HG02610 (cell line): ENCODE measurements around the gene CDK15.

Experiments used
- ATAC-seq: cut with Tn5 transposase; IDR thresholded peaks from one replicate; pipeline ENCODE4 v1.9.1; 2021; ENCODE audit warnings: mild to moderate bottlenecking, moderate library complexity; ENCODE audit not compliant: unreplicated experiment

CDK15 gene

DNA sequence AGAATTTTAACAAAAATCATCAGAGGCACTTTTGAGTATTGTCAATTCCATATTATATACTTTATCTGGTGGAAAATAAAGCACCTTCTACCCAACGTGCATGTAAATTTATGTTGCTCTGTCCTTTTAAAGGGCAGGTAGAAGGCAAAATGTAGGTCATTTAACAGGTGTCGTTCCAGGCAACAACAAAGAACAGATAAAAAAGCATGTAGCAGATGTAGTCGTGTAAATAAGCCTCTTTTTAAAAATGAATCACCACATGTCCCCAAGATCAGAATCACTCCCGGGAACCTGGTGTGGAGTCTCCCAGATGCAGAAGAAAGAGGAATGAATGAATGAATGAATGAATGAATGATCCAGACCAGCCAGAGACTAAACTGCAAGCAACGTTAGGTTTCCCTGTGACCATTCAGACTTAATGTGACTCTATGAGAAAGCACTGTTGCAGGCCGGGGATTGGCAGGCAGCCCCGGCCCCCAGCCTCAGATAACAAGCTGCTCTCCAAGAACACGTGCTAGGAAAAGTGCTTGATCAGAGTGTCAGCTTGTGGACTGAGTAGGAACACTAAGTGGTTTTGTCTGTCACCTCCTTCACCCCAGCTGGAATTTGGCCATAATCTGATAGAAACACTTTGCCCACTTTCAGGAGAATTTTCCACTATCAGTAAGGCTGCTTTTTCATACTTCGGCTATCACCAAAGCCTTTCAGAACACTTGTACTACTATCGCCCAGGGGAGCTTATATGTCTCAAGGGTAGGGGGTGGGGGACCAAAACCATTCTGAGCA, 100.6 kb downstream of the CDK15 start:
- ATAC-seq: no peak

DNA sequence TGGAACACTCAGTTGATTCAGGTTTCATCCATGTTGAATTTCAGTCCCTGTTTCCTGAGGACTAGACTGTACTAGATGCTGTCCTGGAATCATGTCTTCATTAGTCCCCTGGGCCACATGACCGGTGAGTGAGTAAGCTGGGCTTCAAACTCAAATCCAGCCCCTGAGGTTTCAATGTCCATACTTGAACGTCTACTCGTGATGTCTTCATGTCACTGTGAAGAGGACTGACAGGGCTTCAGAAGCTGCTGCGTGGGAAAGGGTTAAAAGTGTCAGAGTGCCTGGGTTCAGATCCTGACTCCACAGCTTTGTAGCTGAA, 101.2 kb downstream of the CDK15 start:
- no peak for ATAC-seq

DNA sequence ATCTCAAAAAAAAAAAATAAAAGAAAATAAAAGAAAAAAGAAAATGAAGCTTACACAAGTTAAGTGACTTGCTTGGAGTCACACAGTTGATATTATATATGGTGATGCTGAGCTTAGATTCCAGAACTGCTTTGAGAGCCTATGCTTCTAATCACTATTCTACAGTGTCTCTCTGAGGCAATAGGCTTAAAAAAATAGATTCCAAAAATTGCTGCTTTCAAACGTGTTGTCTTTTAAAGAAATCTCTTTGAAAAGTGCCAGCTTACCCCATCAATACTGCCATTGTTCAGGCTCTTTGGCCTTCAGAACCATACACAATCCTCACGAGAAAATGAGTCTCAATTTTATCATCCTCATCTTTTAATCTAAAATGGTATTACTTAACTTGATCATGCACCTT, 102.6 kb downstream of the CDK15 start:
- no peak for ATAC-seq

DNA sequence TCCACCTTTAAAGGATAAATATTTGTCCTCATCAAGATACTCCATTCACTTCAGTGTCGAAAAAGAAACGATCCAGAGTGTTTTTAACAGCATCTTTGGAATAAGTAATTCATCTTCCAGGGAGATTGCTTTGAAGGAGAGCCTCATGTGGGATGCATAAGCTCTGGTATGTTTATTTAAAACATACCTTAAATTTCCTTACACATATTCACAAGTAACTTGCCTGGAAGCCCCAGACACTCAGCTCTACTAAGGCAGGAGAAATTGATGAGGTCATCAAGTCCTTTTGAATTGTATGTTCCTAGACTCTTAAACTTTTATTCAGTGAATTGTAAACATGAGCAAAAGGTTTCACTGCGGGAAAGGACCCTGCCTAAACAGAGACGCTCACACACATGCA, 103.0 kb downstream of the CDK15 start:
- ATAC-seq: no peak

DNA sequence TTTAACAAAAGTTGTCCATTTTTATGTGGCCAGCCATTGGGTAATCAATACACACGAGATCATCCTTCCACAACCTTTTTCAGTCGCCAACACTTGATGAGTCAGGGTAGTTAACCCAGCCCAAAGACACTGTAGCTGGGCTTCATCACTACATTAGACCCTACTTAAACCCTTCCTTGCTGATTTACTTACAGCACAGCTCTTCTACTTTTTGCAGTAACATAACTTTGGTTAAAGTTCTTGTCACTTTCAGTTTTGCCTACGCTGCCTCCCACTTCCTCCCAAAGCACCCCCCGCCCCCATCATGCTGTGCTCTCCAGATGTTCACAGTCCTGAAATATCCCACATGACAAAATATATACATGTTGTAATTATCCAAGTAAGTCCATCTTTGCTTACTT, 103.6 kb downstream of the CDK15 start:
- no peak for ATAC-seq

DNA sequence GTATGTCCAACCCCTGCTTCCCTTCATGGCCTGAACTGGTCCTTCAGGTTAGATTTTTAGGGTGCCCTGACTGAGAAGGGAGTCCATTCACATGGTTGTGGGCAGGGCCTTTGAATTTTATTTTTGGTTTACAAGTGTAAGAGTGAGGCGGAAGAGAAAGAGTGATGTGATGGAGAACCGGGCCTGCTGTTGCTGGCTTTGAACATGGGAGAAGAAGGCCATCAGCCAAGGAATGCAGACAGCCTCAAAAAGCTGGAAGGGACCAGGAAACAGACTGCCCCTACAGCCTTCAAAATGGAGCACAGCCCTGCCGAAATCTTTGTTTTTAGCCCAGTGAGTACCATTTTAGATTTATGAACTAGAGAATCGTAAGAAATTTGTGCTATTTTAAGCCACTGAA, 105.0 kb downstream of the CDK15 start:
- ATAC-seq: no peak

DNA sequence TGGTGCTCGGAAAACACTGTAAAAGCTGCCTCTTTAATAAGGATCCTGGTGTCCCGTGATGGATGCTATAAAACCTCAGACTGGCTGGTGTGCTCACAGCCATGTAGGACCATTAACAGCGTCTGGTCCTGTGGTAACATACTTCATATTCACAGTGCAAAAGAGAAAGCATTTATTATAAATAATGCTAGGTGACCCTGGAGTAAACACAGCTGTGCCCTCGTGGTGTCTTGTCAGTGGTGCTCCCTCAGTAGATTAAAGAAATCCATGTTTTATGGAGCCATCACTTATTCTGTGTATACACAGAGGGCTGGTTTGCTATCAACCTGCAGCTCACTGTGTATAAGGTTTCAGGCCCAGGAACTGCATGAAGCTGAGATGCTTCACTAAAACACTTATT, 106.9 kb downstream of the CDK15 start:
- ATAC-seq: no peak

DNA sequence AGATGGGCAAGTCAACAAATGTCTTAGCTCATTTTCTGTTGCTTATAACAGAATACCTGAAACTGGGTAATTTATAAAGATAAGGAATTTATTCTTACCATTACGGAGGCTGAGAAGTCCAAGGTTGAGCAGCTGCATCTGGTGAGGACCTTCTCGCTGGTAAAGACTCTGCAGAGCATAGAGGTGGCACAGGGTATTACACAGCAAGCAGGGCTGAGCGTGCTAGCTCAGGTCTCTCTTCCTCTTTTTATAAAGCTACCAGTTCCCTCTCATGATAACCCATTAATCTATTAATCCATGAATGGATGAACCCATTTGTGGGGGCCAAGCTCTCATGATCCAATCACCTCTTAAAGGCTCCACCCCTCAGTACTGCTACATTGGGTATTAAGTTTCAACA, 109.1 kb downstream of the CDK15 start:
- ATAC-seq: no peak

DNA sequence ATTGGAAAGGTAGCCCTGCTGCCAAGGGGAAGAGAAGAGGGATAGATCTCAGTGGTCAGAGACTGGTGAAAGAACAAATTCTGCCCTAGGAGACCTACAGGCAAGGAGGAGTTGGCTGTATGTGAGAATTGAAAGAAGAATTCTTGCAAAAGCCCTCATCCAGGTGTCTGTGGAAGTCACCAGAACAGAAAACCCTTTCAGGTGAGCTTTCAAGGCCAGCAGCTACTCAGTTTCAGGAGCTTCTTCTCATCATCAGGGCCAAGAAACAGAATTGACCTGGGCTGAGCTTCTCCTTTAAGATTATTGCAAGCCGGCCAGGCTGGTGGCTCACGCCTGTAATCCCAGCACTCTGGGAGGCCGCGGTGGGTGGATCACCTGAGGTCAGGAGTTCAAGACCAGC, 110.2 kb downstream of the CDK15 start:
- no peak for ATAC-seq

DNA sequence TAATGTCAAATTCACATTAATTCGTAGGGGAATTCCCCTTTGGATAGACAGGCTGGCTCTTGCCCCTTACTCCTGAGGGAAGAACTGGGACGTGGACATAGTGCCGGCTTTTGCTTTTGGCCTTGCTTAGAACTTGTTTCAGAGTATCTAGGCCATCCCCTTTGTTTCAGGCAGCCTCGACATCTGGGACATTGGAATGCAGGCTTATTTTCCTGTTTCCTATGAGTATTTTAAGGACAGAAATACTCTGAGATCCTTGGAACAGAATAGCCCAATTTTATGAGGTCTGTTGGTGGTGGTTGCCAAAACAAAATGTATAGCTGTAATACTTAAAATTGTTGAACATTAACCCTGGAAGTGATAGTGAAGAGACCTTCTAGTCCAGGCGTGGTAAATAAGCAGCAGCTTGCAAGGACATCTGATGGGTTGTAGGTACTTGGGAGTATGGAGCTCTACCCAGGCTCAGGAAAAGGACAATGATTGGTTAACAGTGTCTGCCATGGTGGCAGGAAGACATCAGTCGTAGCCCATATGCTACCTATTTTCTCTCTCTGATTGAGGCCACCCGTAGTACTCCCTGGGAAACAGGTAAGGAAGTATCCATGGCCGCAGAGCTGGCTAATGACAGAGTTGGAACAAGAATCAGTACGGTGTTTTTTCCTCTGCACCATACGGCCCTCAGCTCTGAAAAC, 112.4 kb downstream of the CDK15 start:
- no peak for ATAC-seq

DNA sequence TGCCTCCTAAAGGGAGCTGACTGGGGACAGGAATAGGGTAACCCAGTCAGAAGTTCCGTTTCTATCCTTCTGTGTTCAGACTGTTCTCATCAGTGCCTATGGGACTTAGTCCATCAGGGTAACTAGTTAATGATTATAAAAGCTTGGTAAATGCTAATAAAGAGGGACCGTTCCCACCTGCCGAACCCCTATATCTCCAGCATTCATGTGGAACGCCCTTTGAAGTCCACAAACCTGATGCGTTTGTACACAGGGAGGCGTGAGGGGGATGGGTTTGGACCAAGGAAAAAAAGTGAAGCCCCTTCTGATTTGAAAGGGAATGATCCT, 112.9 kb downstream of the CDK15 start:
- no peak for ATAC-seq

DNA sequence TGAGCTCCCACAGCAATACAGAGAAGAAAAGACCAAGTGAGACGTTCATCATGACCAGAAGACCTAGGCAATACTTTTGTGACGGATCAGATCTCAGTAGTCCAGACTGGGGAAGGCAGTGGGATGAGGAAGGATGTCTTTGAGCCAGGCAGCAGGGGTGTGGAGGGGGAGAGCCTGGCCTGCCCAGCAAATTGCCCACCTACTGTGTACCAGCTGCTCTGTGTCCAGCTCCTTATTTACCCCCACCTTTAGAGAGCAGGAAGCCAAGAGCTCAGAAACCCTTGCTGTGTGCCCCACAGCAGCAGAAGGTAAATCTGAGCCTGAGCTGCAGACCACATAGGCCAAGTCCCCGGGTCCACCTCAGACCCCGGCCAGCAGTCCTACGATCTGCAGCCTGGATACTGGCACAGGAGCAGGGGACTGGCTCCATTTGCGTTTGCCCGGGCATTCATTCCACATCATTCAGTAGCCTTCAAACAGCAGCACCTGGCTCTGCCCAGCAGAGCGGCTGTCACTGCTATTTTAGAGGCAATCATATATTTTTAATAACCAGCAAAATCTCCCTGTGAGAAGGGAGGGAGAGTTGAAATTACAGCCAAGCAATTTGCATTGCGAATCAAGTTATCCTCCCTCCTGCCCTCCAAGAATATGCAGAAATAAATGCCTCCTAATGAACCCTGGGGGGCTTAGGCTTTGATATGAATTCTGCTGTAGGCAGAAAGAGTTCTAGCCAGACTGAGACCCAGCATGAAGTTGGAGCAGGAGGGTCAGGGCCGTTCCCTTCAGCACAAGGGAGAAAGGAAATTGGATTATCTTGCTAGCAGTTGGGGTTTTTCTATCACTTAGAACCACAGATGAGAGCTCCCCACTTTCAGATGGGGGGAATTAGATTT, 117.3 kb downstream of the CDK15 start:
- no peak for ATAC-seq

DNA sequence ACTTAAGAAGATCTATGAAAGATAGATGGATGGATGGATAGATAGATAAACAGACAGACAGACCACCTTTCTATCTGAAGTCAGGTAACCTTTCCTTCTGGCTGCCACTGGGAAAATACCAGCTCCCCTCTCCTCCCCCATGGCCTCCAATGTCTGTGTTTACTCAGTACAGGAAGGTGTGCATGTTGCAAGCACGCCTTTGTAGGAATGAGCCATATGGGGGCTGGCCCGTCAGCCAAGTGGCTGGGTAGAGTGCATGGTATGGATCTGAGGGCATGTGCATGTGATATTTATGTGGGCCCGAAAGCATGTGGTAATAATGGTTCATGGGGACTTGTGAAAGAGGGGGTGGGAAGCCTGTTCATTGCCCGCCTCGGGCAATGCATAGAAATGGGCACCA, 118.1 kb downstream of the CDK15 start:
- no peak for ATAC-seq

DNA sequence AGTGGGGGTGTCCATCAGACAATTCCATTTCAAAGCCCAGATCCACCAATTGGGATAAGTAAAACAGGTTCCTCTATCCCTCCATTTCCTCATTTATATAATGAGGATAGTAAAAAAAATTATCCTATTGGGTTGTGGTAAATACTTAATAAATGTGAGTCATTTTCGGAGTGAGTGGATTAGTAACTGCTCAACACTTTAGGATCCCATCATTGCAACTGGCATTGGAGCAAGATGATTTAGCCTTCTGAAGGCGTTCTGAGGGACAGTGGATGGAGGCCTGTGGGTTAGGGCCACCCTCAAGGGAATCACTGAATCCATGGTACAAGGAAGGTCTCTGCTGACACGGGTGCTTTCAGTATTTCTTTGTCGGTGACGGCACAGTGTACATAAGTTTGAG, 118.7 kb downstream of the CDK15 start:
- ATAC-seq: no peak

DNA sequence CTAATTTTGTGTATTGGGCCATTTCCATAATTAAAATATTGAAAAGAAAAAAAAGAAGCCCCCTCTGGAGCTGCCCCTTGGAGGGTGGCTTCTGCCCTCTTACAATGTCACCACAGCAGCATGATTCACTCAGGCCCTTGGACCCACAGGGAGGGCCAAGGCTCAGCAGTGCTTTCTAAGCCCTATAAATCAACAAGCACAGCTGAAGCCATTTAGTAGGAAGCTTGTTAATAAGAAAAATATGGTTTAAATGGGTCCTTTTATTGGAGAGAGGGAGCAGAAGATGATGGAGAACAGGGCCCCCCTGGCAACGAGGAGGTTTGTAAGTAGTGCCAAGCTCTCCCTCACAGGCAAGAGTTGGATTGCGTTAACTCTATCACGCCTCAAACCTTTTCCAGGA, 119.7 kb downstream of the CDK15 start:
- ATAC-seq: no peak

DNA sequence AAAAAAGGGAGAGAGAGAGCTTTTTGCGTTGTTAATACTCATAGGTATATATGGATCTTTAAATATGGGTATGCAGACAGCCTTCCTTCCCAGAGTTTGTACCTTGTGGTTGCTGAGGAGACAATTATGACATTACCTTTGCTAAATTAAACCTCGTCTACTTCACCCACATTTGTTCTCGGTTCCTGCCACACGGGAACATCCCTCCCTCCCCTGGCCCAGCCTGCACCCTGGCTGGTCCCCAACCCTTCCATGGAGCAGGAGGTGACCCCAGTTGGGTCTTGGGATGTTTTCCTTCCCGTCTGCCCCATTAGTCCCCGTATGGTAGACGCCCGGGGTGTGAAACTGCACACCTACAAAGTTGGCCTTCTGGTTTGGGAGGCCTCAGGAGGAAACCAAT, 122.0 kb downstream of the CDK15 start:
- no peak for ATAC-seq

DNA sequence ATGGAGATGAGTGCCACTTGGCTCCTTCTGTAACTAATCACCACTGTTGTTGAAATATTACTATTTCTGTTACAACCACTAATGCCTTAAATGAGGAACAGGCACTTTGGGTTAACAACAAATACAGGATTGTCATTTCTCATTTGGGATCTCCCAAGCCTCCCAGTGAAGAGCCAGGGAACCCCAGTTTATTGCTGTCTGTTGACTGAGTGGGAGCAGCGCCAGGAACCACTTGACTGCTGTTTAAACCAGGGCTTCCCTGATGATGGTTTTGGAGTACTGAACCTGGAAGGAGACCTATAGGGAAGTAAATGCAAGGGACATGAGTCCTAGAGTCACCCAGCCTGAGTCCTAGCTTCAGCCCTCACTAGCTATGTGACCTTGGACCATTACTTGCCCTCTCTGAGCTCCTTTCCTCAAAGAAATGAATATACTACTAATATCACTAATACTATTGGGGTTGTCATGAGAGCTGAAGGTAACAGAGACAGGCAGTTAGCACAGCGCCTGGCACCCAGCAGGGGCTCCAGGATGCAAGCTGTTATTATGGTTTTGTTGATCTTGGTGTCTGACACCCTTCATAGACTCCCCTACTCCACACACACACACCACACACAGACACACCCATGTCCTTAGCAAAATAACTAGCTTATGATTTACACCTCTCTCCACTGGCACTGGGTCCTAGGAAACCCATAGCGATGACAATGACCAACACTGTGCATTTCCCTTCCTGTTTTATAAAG, 123.1 kb downstream of the CDK15 start:
- no peak for ATAC-seq

DNA sequence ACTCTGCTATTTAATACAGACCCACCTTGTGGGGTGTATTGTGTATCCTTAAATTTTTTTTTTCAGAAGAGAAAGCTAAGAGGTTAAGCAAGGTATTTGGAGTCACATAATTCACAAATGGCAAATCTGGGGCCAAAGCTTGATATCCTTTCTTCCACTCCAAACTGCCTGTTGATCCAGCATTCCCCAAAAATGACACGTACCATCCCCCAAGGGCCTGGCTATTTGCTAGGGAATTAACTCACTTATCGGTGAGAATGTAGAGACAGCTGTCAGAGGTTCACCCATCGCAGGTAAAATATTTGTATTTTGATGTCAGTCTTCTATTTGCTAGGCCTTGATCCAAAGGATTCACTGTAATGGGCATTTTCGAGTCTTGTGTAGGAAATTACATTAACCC, 123.7 kb downstream of the CDK15 start:
- no peak for ATAC-seq

DNA sequence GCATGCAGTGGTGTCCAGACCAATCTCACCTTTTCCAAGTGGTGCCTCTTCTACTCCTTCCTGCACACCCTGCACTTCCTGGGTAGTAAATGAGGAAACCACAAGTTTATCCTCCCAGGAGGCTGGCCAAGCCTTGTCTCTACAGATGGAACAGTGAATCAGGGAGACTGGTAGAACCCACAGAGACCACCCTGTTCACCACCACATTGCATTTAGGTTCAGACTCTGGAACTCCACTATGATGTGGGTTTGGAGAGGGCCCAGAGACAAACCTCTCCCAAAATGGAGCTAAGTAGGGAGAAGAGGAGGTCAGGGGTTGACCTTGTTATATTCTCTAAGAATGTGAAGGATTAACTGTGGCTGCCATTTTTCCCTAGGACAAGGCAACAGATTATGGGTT, 124.5 kb downstream of the CDK15 start:
- ATAC-seq: no peak

DNA sequence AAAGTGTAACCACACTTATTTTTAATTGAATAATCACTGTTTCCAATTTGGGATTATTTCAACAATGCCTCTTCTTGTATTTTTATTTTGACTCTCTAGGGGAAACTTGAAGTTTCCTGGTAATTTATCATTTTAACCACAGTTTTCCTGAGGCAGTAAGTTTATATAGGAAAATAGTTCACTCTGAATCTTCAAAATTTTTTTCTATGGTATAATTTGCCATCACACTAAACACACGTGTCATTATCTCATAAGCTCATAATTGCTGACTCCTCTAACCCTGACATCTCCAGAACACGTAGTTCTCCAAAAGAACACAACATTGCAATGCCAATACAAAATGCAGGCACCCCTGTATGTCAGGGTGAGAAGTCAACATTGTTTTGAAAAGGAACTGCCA, 125.1 kb downstream of the CDK15 start:
- ATAC-seq: no peak

DNA sequence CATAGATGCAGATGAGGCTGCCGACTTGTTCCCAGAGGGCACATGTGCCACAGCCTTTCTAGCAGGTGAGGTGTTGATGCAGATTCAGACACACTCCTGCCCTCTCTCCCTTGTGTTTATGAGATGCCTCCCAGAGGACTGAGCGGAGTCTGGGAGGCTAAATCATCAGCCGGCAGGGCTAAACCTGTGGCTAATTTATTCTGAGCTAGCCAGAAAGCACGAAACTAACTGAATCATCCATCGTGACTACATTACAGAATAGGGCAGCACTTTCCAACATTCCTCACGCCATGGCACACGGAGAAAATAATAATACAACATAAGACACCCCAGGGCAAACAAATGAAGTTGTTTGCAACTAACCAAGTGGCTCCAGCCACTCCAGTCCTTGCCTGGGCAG, 125.6 kb downstream of the CDK15 start:
- no peak for ATAC-seq
